Hepatocyte (in vitro differentiated cells): ENCODE results near the gene GPR22. TPM values are rescaled to one million over a fixed set of nuclear protein-coding genes. Genes with fewer than 3 reads are reported as not detected.

Source experiments
- DNase-seq: peaks from one replicate; pipeline ENCODE4 v3.0.0-alpha.2; 2016; ENCODE audit warnings: low spot score
- H2AFZ ChIP-seq: fragments of 200-600 bp; sonication (generic); 2 replicates; pipeline ENCODE4 v1.6.0; 2016; ENCODE audit warnings: antibody characterized with exemption, mild to moderate bottlenecking
- H3K27ac ChIP-seq: fragments of 200-600 bp; sonication (generic); 2 replicates; pipeline ENCODE4 v1.5.1; 2016; ENCODE audit warnings: mild to moderate bottlenecking
- H3K27me3 ChIP-seq: fragments of 200-600 bp; sonication (generic); 2 replicates; pipeline ENCODE4 v1.6.1; 2016
- H3K36me3 ChIP-seq: fragments of 200-600 bp; sonication (generic); replicated peaks from 2 replicates; pipeline ENCODE4 v1.5.1; 2016; ENCODE audit warnings: low read depth; ENCODE audit not compliant: insufficient read depth
- H3K4me1 ChIP-seq: fragments of 200-600 bp; sonication (generic); 2 replicates; pipeline ENCODE4 v1.5.1; 2016; ENCODE audit warnings: mild to moderate bottlenecking, moderate library complexity; ENCODE audit not compliant: insufficient read depth
- H3K4me2 ChIP-seq: fragments of 200-600 bp; sonication (generic); 2 replicates; pipeline ENCODE4 v1.6.0; 2016
- H3K4me3 ChIP-seq: fragments of 200-600 bp; sonication (generic); 2 replicates; pipeline ENCODE4 v1.5.1; 2016; ENCODE audit warnings: mild to moderate bottlenecking
- H3K79me2 ChIP-seq: fragments of 200-600 bp; sonication (generic); 2 replicates; pipeline ENCODE4 v1.6.0; 2017; ENCODE audit warnings: mild to moderate bottlenecking
- H3K9me2 ChIP-seq: fragments of 200-600 bp; sonication (generic); replicated peaks from 2 replicates; pipeline ENCODE4 v1.6.0; 2017; ENCODE audit warnings: mild to moderate bottlenecking; ENCODE audit not compliant: insufficient read depth
- H3K9me3 ChIP-seq: fragments of 200-600 bp; sonication (generic); 2 replicates; pipeline ENCODE4 v1.5.1; 2016; ENCODE audit warnings: low read depth, mild to moderate bottlenecking
- H4K20me1 ChIP-seq: fragments of 200-600 bp; sonication (generic); 2 replicates; pipeline ENCODE4 v1.6.0; 2016; ENCODE audit warnings: mild to moderate bottlenecking; ENCODE audit not compliant: insufficient read depth, poor library complexity, severe bottlenecking
- CTCF ChIP-seq: fragments of 200-600 bp; sonication (generic); IDR thresholded peaks from 2 replicates; pipeline ENCODE4 v1.5.1; 2016; ENCODE audit warnings: antibody characterized with exemption, mild to moderate bottlenecking; ENCODE audit not compliant: poor library complexity
- EZH2 ChIP-seq: fragments of 200-600 bp; sonication (generic); IDR thresholded peaks from 2 replicates; pipeline ENCODE4 v1.6.1; 2016; ENCODE audit warnings: antibody characterized with exemption, mild to moderate bottlenecking, borderline replicate concordance
- EZH2phosphoT487 ChIP-seq: fragments of 200-600 bp; sonication (generic); IDR thresholded peaks from one replicate; pipeline ENCODE4 v1.6.1; 2018; ENCODE audit warnings: antibody characterized with exemption, mild to moderate bottlenecking, low read depth, moderate library complexity; ENCODE audit not compliant: unreplicated experiment, severe bottlenecking
- WGBS: methylation state at CpG from one replicate; pipeline ENCODE4 v1.1.6; 2016; ENCODE audit warnings: low lambda C conversion rate; ENCODE audit errors: missing lambda C conversion rate; 5-methylcytosine and 5-hydroxymethylcytosine counted together
- polyA plus RNA-seq: library from polyadenylated mRNA; unstranded; fragments of >200 nt; fragmentation: Nextera tagmentation; extraction: Ambion mirVana; gene quantifications from 2 replicates; pipeline ENCODE4 v1.2.1, GENCODE V29; 2016
- total RNA-seq: library from RNA; depleted of rRNA; stranded (reverse); fragments of >200 nt; gene quantifications from 2 replicates; pipeline ENCODE4 v1.2.3, GENCODE V29; 2014

The GPR22 gene
- total and polyA plus RNA-seq, 2 experiments from 2014 or later: 0.07 to 0.27 TPM

- Histone ChIP-seq H3K9me3 (no peaks in the 10 kb centered on the region), H3K79me2 (peaks cover 3% of the 10 kb centered on the region), H4K20me1 (no peaks in the 10 kb centered on the region), H3K36me3 (no peaks in the 10 kb centered on the region), H2AFZ (no peak overlapping the region), H3K27me3 (no peaks in the 10 kb centered on the region), H3K9me2 (no peaks in the 10 kb centered on the region), H3K27ac (no peak overlapping the region), H3K4me3 (no peak overlapping the region), H3K4me2 (no peak overlapping the region), H3K4me1 (no peaks in the 10 kb centered on the region)
- 68% methylated on average over 1 of the region's 1 CpG for WGBS
- DNase-seq: no peak
- TF ChIP-seq CTCF: no peak
- TF ChIP-seq EZH2phosphoT487: no peak
- no peak for TF ChIP-seq EZH2
These were observed 37.6 kb upstream of the GPR22 start for GRCh38 chr7:107432261-107432660.

GRCh38 chr7:107435749-107436148, 34.1 kb upstream of the GPR22 start:
- Histone ChIP-seq H3K79me2 (peaks cover 3% of the 10 kb centered on the region), H3K27ac (no peak overlapping the region), H3K4me1 (no peaks in the 10 kb centered on the region), H3K27me3 (no peaks in the 10 kb centered on the region), H3K9me3 (no peaks in the 10 kb centered on the region), H3K4me3 (no peak overlapping the region), H3K4me2 (no peak overlapping the region), H2AFZ (no peak overlapping the region), H3K9me2 (no peaks in the 10 kb centered on the region), H4K20me1 (no peaks in the 10 kb centered on the region), H3K36me3 (no peaks in the 10 kb centered on the region)
- TF ChIP-seq EZH2phosphoT487: no peak
- TF ChIP-seq EZH2: no peak
- no peak for TF ChIP-seq CTCF
- WGBS: 100% methylated on average over 1 of the region's 1 CpG
- no peak for DNase-seq

GRCh38 chr7:107439025-107439424, 30.8 kb upstream of the GPR22 start:
- Histone ChIP-seq H3K4me1 (no peaks in the 10 kb centered on the region), H3K27me3 (no peaks in the 10 kb centered on the region), H2AFZ (no peak overlapping the region), H3K36me3 (no peaks in the 10 kb centered on the region), H3K79me2 (no peaks in the 10 kb centered on the region), H3K9me3 (no peaks in the 10 kb centered on the region), H3K27ac (no peak overlapping the region), H4K20me1 (no peaks in the 10 kb centered on the region), H3K4me2 (no peak overlapping the region), H3K4me3 (no peak overlapping the region), H3K9me2 (no peaks in the 10 kb centered on the region)
- DNase-seq: no peak
- TF ChIP-seq EZH2: no peak
- TF ChIP-seq CTCF: no peak
- no peak for TF ChIP-seq EZH2phosphoT487
- WGBS: 99% methylated on average over 5 of the region's 5 CpGs
